ENCODE measurements around the gene RBM5. TPM values are rescaled to one million over a fixed set of nuclear protein-coding genes. Genes with fewer than 3 reads are reported as not detected.
"Not testable (repeated sequence)": the region's sequence is repeated elsewhere in the genome, so short reads cannot be mapped to it uniquely, and the experiment has no call there.

Gene RBM5
- total RNA-seq, 4 donors from 2014 or later = 131 to 244 (median 138) TPM

- intact Hi-C loops (cut with DNase I; ENCODE audit: low total_unique reads) = no loop called here
- WGBS, 2 donors = 87 to 92% methylated on average over 2 of the region's 2 CpGs
- DNase-seq (ENCODE audit: low spot score in 2 of 2) = peak in 1 of 2 donors; percentile 15
- H3K4me3 ChIP-seq (ENCODE audit: low read depth, poor library complexity, severe bottlenecking) = no peak overlapping the region
- TF ChIP-seq POLR2A (IDR thresholded peaks at IDR 0.05) = no peak
- no peak for TF ChIP-seq CTCF (IDR thresholded peaks at IDR 0.05)
These were observed 20.6 kb upstream of the RBM5 start for GRCh38 chr3:50068134-50068533.

GRCh38 chr3:50078091-50078490 is 10.6 kb upstream of the RBM5 start:
- intact Hi-C loops (cut with DNase I; ENCODE audit: low total_unique reads) = no loop called here
- WGBS, 2 donors = 93 to 100% methylated on average over 1 of the region's 1 CpG
- no peak for TF ChIP-seq CTCF (IDR thresholded peaks at IDR 0.05)
- TF ChIP-seq POLR2A (IDR thresholded peaks at IDR 0.05) = no peak

GRCh38 chr3:50078622-50079021 is 10.1 kb upstream of the RBM5 start:
- no peak for DNase-seq (ENCODE audit: low spot score in 2 of 2)
- TF ChIP-seq CTCF (IDR thresholded peaks at IDR 0.05) (no peak), POLR2A (IDR thresholded peaks at IDR 0.05) (no peak)
- WGBS, 2 donors = 29 to 45% methylated on average over 1 of the region's 1 CpG
- no peak overlapping the region for H3K4me3 ChIP-seq (ENCODE audit: low read depth, poor library complexity, severe bottlenecking)
- intact Hi-C loops (cut with DNase I; ENCODE audit: low total_unique reads) = no loop called here

More at GRCh38 chr3:50078091-50078490, 10.6 kb upstream of the RBM5 start:
- H3K4me3 ChIP-seq (ENCODE audit: low read depth, poor library complexity, severe bottlenecking) = no peak overlapping the region
- peak in 1 of 2 donors; percentile 13 for DNase-seq (ENCODE audit: low spot score in 2 of 2)

- intact Hi-C loops (cut with DNase I; ENCODE audit: low total_unique reads); DNase-seq (ENCODE audit: low spot score in 2 of 2); H3K4me3 ChIP-seq (ENCODE audit: low read depth, poor library complexity, severe bottlenecking): not testable (repeated sequence)
- no CpG with 5 or more reads among the region's 33 CpGs for WGBS, 2 donors
These were observed 3.8 kb upstream of the RBM5 start for GRCh38 chr3:50084951-50085350.

GRCh38 chr3:50089609-50089945 is 858 bp downstream of the RBM5 start:
- H3K4me3 ChIP-seq (ENCODE audit: low read depth, poor library complexity, severe bottlenecking) = peak overlapping the region; percentile 98
- WGBS, 2 donors = 1% methylated on average over 16 of the region's 16 CpGs
- intact Hi-C loops (cut with DNase I; ENCODE audit: low total_unique reads) = no loop called here
- DNase-seq (ENCODE audit: low spot score in 2 of 2) = no peak
- TF ChIP-seq CTCF (IDR thresholded peaks at IDR 0.05) (no peak), POLR2A (IDR thresholded peaks at IDR 0.05) (no peak)

- TF ChIP-seq CTCF (IDR thresholded peaks at IDR 0.05) (no peak), POLR2A (IDR thresholded peaks at IDR 0.05) (no peak)
- intact Hi-C loops (cut with DNase I; ENCODE audit: low total_unique reads) = no loop called here
- DNase-seq (ENCODE audit: low spot score in 2 of 2) = no peak
- H3K4me3 ChIP-seq (ENCODE audit: low read depth, poor library complexity, severe bottlenecking) = no peak overlapping the region
These were observed 2.3 kb downstream of the RBM5 start for GRCh38 chr3:50090984-50091383.

Data from lower leg skin (tissue), 4 donors.